Colonic mucosa (tissue), 4 donors: ENCODE measurements around the gene VWCE. TPM values are rescaled to one million over a fixed set of nuclear protein-coding genes. Genes with fewer than 3 reads are reported as not detected.
A peak's percentile ranks its signal among the peaks of the same experiment; 100 is the strongest.

Experiments
- DNase-seq: peaks from one replicate; pipeline ENCODE4 v3.0.0-alpha.2; 2020
- H3K27ac ChIP-seq: fragments of 200-600 bp; one replicate; pipeline ENCODE4 v1.8.0; 2021
- H3K27me3 ChIP-seq: fragments of 200-600 bp; one replicate; pipeline ENCODE4 v1.8.0; 2021
- H3K36me3 ChIP-seq: fragments of 200-600 bp; one replicate; pipeline ENCODE4 v1.8.0; 2021
- H3K4me1 ChIP-seq: fragments of 200-600 bp; one replicate; pipeline ENCODE4 v1.8.0; 2021; ENCODE audit warnings: mild to moderate bottlenecking
- H3K4me3 ChIP-seq: fragments of 200-600 bp; one replicate; pipeline ENCODE4 v1.8.0; 2021
- H3K9ac ChIP-seq, 2 donors: one replicate each; pipeline ENCODE4 v1.7.0; 2013; ENCODE audit warnings: control low read depth in 2 of 2, low read depth in 2 of 2, low read length in 2 of 2
- H3K9me3 ChIP-seq: fragments of 200-600 bp; one replicate; pipeline ENCODE4 v1.8.0; 2021
- CTCF ChIP-seq: fragments of 200-600 bp; IDR thresholded peaks from one replicate; pipeline ENCODE4 v1.8.0; 2022; ENCODE audit warnings: antibody characterized with exemption, mild to moderate bottlenecking
- intact Hi-C: fragments of 100-400 bp; cut with DNase I; formaldehyde crosslinking; loops from one replicate; pipeline ENCODE4 v1.14.1; 2022
- total RNA-seq, 2 donors: library from RNA; stranded (reverse); fragmentation: NEBNext Ultra II Directional in 1 of 2; extraction: Animal tissue kit (Norgen Biotek cat#: 25700) in 1 of 2; gene quantifications; one replicate each; pipeline ENCODE4 v1.2.1, GENCODE V29; 2021
- donor health status: healthy.
- donor health status: DM: no; HTN: no; CAD: no.
- donor health status: DM: no; HTN: no; CAD: no.

The VWCE gene
- total RNA-seq, 2 donors from 2014 or later = 0.37 to 0.58 TPM

DNA sequence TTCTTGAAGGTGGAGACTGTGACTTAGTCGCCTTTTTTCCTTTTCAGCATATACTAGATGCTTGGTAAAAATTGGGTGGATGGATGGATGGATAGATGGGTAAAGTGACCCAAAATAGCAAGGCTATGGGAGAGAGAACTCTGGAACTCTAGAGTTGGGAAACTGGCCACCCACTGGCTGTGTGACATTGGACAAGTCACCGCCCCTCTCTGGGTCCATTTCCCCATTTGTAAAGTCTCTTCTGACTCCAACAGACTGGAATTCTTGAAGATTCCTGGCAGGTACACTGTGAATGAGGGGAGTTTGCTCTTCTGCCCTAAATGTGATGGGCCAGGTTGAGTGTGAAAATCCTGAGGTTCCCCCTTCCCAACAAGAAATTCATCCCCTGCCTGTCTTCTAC lies 45.9 kb upstream of the VWCE start:
- Histone ChIP-seq H3K4me1 (no peaks in the 10 kb centered on the region), H3K9ac (no peak overlapping the region), H3K4me3 (no peak overlapping the region), H3K36me3 (no peaks in the 10 kb centered on the region), H3K9me3 (no peaks in the 10 kb centered on the region), H3K27me3 (no peaks in the 10 kb centered on the region), H3K27ac (no peak overlapping the region)
- intact Hi-C loops = no loop called here
- no peak for DNase-seq
- no peak for TF ChIP-seq CTCF

DNA sequence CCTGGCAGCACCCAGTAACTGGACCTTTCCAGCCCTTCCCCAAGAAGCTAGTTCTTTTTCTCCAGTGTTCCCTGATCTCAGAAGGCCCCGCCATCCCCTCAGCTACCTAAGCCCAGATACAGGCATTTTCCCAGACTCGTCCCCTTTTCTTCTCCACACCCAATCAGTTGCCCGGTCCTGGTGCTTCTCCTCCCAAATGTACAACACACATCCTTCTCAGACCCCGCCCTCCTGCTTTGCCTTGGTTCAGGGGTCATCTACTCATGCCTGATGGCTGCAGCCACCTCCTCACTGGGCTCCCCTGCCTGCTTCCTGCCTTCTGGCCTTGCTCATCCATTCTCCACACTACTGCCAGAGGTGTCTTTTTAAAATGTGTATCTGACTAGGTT lies 44.4 kb upstream of the VWCE start:
- H3K36me3 ChIP-seq = no peaks in the 10 kb centered on the region

DNA sequence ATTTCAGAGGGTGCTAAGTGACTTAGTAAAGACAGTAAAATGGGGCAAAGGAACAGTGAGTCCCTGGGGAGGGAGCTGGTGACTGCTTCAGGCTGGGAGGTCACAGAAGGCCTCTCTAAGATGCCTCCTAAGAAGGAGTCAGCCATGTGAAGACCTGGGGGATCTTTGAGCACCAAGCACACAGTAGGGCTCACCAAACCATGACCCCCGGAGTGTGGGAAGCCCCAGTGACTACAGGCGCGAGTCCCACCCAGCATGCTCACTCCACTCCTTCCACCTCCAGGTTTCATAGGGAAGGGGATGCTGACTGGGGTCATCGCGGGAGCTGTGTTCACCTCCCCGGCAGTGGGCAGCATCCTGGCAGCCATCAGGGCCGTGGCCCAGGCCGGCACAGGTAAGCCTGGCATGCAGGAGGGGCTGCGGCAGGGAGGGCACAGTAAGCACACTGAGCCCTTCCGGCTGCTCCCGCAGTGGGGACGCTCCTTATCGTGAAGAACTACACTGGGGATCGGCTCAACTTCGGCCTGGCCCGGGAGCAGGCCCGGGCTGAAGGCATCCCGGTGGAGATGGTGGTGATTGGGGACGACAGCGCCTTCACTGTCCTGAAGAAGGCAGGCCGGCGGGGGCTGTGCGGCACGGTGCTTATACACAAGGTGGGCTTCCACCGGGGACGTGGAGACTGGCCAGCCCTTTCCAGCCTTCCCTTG lies 43.8 kb upstream of the VWCE start:
- no peaks in the 10 kb centered on the region for H3K36me3 ChIP-seq
- no peak overlapping the region for H3K4me3 ChIP-seq
- intact Hi-C loops = no loop called here
- no peak for DNase-seq
- H3K4me1 ChIP-seq = no peaks in the 10 kb centered on the region
- H3K9me3 ChIP-seq = no peaks in the 10 kb centered on the region
- no peak overlapping the region for H3K9ac ChIP-seq
- no peaks in the 10 kb centered on the region for H3K27me3 ChIP-seq
- no peak for TF ChIP-seq CTCF
- no peak overlapping the region for H3K27ac ChIP-seq

More for the DNA sequence above, 44.4 kb upstream of the VWCE start:
- Histone ChIP-seq H3K4me3 (no peak overlapping the region), H3K27me3 (no peaks in the 10 kb centered on the region), H3K4me1 (no peaks in the 10 kb centered on the region), H3K9ac (no peak overlapping the region), H3K9me3 (no peaks in the 10 kb centered on the region), H3K27ac (no peak overlapping the region)
- intact Hi-C loops = no loop called here
- TF ChIP-seq CTCF = no peak
- no peak for DNase-seq

DNA sequence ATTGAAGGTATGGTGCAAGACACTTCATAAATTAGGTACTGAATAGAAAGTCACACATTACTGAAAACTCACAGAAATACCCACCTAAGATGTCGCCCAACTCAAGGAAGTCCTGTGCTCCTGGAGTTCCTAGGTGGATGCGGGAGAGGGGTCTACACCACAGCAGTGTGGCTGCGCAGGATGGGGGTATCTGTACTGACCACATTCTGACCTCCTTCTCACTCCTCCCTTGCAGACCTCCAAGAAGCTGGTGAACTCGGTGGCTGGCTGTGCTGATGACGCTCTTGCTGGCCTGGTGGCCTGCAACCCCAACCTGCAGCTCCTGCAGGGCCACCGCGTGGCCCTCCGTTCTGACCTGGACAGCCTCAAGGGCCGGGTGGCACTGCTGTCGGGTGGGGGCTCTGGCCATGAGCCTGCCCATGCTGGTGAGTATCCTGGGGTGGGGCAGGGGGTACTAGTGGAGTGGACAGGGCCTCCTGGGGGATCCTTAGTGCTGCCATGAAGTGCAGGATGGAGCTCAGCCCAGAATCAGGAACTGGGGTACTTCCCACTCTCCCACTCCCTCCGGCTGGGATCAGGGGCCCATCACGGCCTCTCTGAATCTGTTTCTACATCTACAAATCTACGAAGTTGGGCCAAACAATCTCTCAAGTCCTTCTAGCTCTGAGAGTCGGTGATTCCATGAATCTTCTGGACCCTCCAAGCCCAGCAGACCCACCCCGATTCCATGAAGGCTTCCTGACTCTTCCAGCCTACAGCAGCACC lies 42.8 kb upstream of the VWCE start:
- no peaks in the 10 kb centered on the region for H3K36me3 ChIP-seq
- H3K4me1 ChIP-seq = no peaks in the 10 kb centered on the region
- H3K27ac ChIP-seq = no peak overlapping the region
- DNase-seq = no peak
- no peak overlapping the region for H3K4me3 ChIP-seq
- intact Hi-C loops = no loop called here
- no peaks in the 10 kb centered on the region for H3K27me3 ChIP-seq
- H3K9ac ChIP-seq = no peak overlapping the region
- H3K9me3 ChIP-seq = no peaks in the 10 kb centered on the region
- TF ChIP-seq CTCF = no peak

DNA sequence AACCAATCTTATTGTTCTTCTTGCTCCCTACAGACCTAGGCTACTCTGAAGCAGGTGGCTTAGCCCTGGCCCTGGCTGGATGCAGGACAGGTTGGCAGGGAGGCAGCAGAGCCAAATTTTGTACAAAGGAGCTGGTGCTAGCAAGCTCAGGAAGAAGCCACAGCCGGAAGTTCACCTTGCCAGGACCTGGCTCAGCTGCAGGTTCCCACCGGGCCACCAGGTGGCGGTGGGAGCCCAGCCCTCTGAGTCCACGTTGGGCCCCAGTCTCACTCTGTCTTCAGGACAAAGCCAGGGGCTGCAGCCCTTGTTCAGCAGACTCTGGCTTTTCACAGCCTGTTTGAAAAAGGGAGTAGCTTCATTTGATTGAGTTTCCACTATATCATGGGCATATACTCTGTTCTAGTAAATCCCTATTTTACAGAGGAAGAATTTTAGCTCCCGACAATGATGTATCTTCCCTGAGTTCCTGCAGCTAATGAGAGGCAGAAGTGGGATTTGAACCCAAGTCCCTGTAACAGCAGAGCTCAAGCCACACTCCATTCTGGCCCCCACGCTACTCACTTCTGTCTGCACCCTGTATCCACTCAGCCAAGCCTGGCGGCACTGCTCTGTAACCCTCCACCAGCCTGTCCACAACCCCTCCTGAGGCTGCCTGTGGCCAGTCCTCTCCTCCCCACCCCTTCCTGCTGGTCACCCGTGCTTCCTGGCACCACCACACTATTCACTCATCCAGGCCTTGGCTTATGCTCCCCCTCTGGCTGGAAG lies 41.2 kb upstream of the VWCE start:
- TF ChIP-seq CTCF = peak; percentile 100
- Histone ChIP-seq H3K9ac (peak overlapping the region; percentile 48), H3K27ac (peak overlapping the region; percentile 73), H3K27me3 (no peaks in the 10 kb centered on the region), H3K4me3 (no peak overlapping the region), H3K9me3 (no peaks in the 10 kb centered on the region), H3K4me1 (peaks cover 7% of the 10 kb centered on the region), H3K36me3 (no peaks in the 10 kb centered on the region)
- DNase-seq = peak; percentile 84
- intact Hi-C loops = loop anchor here (1.0 kb wide), 1 partner anchor 49 kb away; no protein-coding TSS in a partner anchor
